Smooth muscle cell (in vitro differentiated cells): Measurements from ENCODE around the gene TMEM263. TPM values are rescaled to one million over a fixed set of nuclear protein-coding genes. Genes with fewer than 3 reads are reported as not detected.
"Not testable (repeated sequence)": the region's sequence is repeated elsewhere in the genome, so short reads cannot be mapped to it uniquely, and the experiment has no call there.

Experiments
- DNase-seq: peaks from one replicate; lab custom pipeline; 2025; ENCODE audit not compliant: unreplicated experiment; lab: John Stamatoyannopoulos, UW
- H2AFZ ChIP-seq: fragments of 200-600 bp; sonication (generic); 2 replicates; pipeline ENCODE4 v1.6.0; 2016; ENCODE audit warnings: antibody characterized with exemption, low read depth, mild to moderate bottlenecking
- H3F3A ChIP-seq: fragments of 200-600 bp; sonication (generic); 2 replicates; pipeline ENCODE4 v1.6.0; 2017; ENCODE audit warnings: antibody characterized with exemption, low read depth
- H3K27ac ChIP-seq: fragments of 200-600 bp; sonication (generic); 2 replicates; pipeline ENCODE4 v1.5.1; 2016; ENCODE audit warnings: low read depth, mild to moderate bottlenecking
- H3K27me3 ChIP-seq: fragments of 200-600 bp; sonication (generic); 2 replicates; pipeline ENCODE4 v1.6.1; 2016; ENCODE audit warnings: low read depth, mild to moderate bottlenecking
- H3K36me3 ChIP-seq: fragments of 200-600 bp; sonication (generic); 2 replicates; pipeline ENCODE4 v1.5.1; 2016; ENCODE audit warnings: low read depth
- H3K4me1 ChIP-seq: fragments of 200-600 bp; sonication (generic); 2 replicates; pipeline ENCODE4 v1.5.1; 2016; ENCODE audit warnings: low read depth
- H3K4me2 ChIP-seq: fragments of 200-600 bp; sonication (generic); 2 replicates; pipeline ENCODE4 v1.6.0; 2016; ENCODE audit warnings: mild to moderate bottlenecking
- H3K4me3 ChIP-seq: fragments of 200-600 bp; sonication (generic); 2 replicates; pipeline ENCODE4 v1.5.1; 2016; ENCODE audit warnings: mild to moderate bottlenecking
- H3K79me2 ChIP-seq: fragments of 200-600 bp; sonication (generic); 2 replicates; pipeline ENCODE4 v1.6.0; 2016; ENCODE audit warnings: low read depth, mild to moderate bottlenecking
- H3K9ac ChIP-seq: fragments of 200-600 bp; sonication (generic); 2 replicates; pipeline ENCODE4 v1.6.0; 2016; ENCODE audit warnings: low read depth
- H3K9me3 ChIP-seq: fragments of 200-600 bp; sonication (generic); replicated peaks from 2 replicates; pipeline ENCODE4 v1.5.1; 2016; ENCODE audit warnings: low read depth
- H4K20me1 ChIP-seq: fragments of 200-600 bp; sonication (generic); 2 replicates; pipeline ENCODE4 v1.6.0; 2016; ENCODE audit warnings: low read depth
- CTCF ChIP-seq: fragments of 200-600 bp; sonication (generic); IDR thresholded peaks from 2 replicates; pipeline ENCODE4 v1.5.1; 2017; ENCODE audit warnings: borderline replicate concordance, mild to moderate bottlenecking, antibody characterized with exemption; ENCODE audit not compliant: insufficient read depth, poor library complexity, severe bottlenecking
- WGBS: methylation state at CpG from one replicate; pipeline ENCODE4 v1.1.7; 2016; ENCODE audit warnings: low lambda C conversion rate; 5-methylcytosine and 5-hydroxymethylcytosine counted together
- polyA plus RNA-seq: library from polyadenylated mRNA; unstranded; fragments of >200 nt; fragmentation: Nextera tagmentation; extraction: Ambion mirVana; gene quantifications from 2 replicates; pipeline ENCODE4 v1.2.1, GENCODE V29; 2016
- total RNA-seq: library from RNA; depleted of rRNA; stranded (reverse); fragments of >200 nt; gene quantifications from 2 replicates; pipeline ENCODE4 v1.2.3, GENCODE V29; 2014

Gene TMEM263
- total and polyA plus RNA-seq, 2 experiments from 2014 or later, result 102 to 177 TPM

GRCh38 chr12:106919910-106920544, 35.7 kb upstream of the TMEM263 start:
- H3K9me3 ChIP-seq, result no peaks in the 10 kb centered on the region
- H4K20me1 ChIP-seq, result no peaks in the 10 kb centered on the region
- H3K4me1 ChIP-seq, result peaks cover 8% of the 10 kb centered on the region
- H3K27me3 ChIP-seq, result peaks cover 7% of the 10 kb centered on the region
- no peaks in the 10 kb centered on the region for H3K79me2 ChIP-seq
- peak; percentile 87 for TF ChIP-seq CTCF
- no peaks in the 10 kb centered on the region for H3F3A ChIP-seq
- 41% methylated on average over 4 of the region's 4 CpGs for WGBS
- H2AFZ ChIP-seq, result no peak overlapping the region
- no peak overlapping the region for H3K27ac ChIP-seq
- no peak for DNase-seq
- no peak overlapping the region for H3K4me2 ChIP-seq
- no peak overlapping the region for H3K9ac ChIP-seq
- no peaks in the 10 kb centered on the region for H3K36me3 ChIP-seq
- no peak overlapping the region for H3K4me3 ChIP-seq

- 83% methylated on average over 2 of the region's 2 CpGs for WGBS
- H3K36me3 ChIP-seq, result not testable (repeated sequence)
Observed at GRCh38 chr12:106921976-106922375, 33.7 kb upstream of the TMEM263 start.

GRCh38 chr12:106923594-106923993, 32.1 kb upstream of the TMEM263 start:
- H3K27ac ChIP-seq, H3K9me3 ChIP-seq, H3K79me2 ChIP-seq, H3K4me1 ChIP-seq, H3K27me3 ChIP-seq, H3F3A ChIP-seq, H4K20me1 ChIP-seq, H3K4me2 ChIP-seq, DNase-seq, H3K4me3 ChIP-seq, H3K9ac ChIP-seq, H3K36me3 ChIP-seq, H2AFZ ChIP-seq: not testable (repeated sequence)
- 100% methylated on average over 2 of the region's 2 CpGs for WGBS

More at GRCh38 chr12:106921976-106922375, 33.7 kb upstream of the TMEM263 start:
- H3K27me3 ChIP-seq, H3K79me2 ChIP-seq, H3K4me1 ChIP-seq, H4K20me1 ChIP-seq, H3K4me2 ChIP-seq, H3F3A ChIP-seq, H3K4me3 ChIP-seq, H2AFZ ChIP-seq, H3K9ac ChIP-seq, DNase-seq, H3K9me3 ChIP-seq, H3K27ac ChIP-seq: not testable (repeated sequence)

GRCh38 chr12:106924268-106924861, 31.3 kb upstream of the TMEM263 start:
- TF ChIP-seq CTCF, result no peak
- Histone ChIP-seq H3K27me3 (peaks cover 7% of the 10 kb centered on the region), H3K9me3 (no peaks in the 10 kb centered on the region), H3F3A (no peaks in the 10 kb centered on the region), H3K9ac (no peak overlapping the region), H4K20me1 (no peaks in the 10 kb centered on the region), H3K4me2 (no peak overlapping the region), H3K27ac (no peak overlapping the region), H3K4me1 (no peaks in the 10 kb centered on the region), H3K36me3 (no peaks in the 10 kb centered on the region), H3K79me2 (no peaks in the 10 kb centered on the region), H2AFZ (no peak overlapping the region), H3K4me3 (no peak overlapping the region)
- WGBS, result 87% methylated on average over 3 of the region's 3 CpGs
- no peak for DNase-seq
